Measurements from ENCODE around the gene ACO2. TPM values are rescaled to one million over a fixed set of nuclear protein-coding genes. Genes with fewer than 3 reads are reported as not detected.

Gene ACO2
- total RNA-seq, 1 donor from 2014 or later, result 67.2 TPM

DNA sequence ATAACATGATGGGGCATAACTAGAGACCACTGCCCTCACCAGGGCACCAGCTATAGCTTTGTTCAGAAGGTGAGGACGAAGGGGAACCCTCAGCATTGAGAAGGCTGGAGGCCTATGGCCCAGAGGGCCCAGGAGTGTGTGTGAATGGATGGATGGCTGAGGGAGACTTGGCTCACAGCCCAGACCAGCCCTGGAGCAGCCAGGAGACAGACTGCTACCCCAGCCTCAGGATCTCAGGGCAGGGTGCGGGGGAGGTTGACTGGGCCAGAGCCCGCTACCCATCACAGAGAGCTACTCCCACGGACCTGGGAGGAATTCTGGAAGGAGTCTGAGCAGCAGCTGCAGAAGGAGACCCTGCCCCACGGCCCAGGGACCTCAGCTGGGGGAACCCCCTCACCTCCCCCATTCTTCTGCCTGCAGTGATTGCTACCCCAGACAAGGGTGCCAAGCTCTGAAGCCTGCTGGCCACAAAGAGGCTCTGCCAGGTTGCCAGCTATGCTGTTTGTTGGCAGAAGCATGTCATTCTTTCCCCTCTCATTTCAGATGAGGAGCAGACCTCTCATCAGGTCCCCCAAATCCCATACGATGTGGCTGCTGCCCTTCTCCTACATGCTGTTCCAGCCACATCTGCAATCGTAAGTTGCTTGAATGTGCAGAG is 86.5 kb downstream of the ACO2 start:
- Mint-ChIP-seq H3K27ac (ENCODE audit: unreplicated experiment) (no peak overlapping the region), H3K27me3 (ENCODE audit: low read depth, unreplicated experiment) (peaks cover 3% of the 10 kb centered on the region), H3K9me3 (ENCODE audit: unreplicated experiment) (no peaks in the 10 kb centered on the region), H3K36me3 (ENCODE audit: low read depth, unreplicated experiment) (no peaks in the 10 kb centered on the region), H3K4me3 (ENCODE audit: unreplicated experiment) (peak overlapping the region; percentile 34), H3K4me1 (ENCODE audit: low read depth, unreplicated experiment) (peaks cover 23% of the 10 kb centered on the region)
- Histone ChIP-seq H2AFZ (ENCODE audit: low read depth, low read length) (no peak overlapping the region), H3K4me2 (ENCODE audit: low read length) (no peak overlapping the region), H3K4me3 (ENCODE audit: insufficient read depth, low read depth, low read length) (no peak overlapping the region), H3K79me2 (ENCODE audit: insufficient read depth, low read length) (no peaks in the 10 kb centered on the region), H4K20me1 (ENCODE audit: insufficient read depth, low read length) (no peaks in the 10 kb centered on the region), H3K27ac (ENCODE audit: low read depth, low read length) (no peak overlapping the region), H3K9ac (ENCODE audit: low read length) (no peak overlapping the region), H3K9me3 (ENCODE audit: insufficient read depth, low read depth, low read length) (no peaks in the 10 kb centered on the region), H3K27me3 (ENCODE audit: insufficient read depth, low read length) (no peaks in the 10 kb centered on the region), H3K4me1 (ENCODE audit: insufficient read depth, low read length) (peaks cover 18% of the 10 kb centered on the region), H3K36me3 (ENCODE audit: insufficient read depth, low read length) (no peaks in the 10 kb centered on the region)
- DNase-seq (ENCODE audit: low read depth) (no peak), FAIRE-seq (no peak)
- TF ChIP-seq CTCF (IDR thresholded peaks at IDR 0.05; ENCODE audit: insufficient read depth, low read depth, low read length) (no peak), EZH2 (IDR thresholded peaks at IDR 0.05; ENCODE audit: insufficient read depth, low read length) (no peak)

GRCh38 chr22:41556561-41556960 is 87.6 kb downstream of the ACO2 start:
- Histone ChIP-seq H3K9me3 (ENCODE audit: insufficient read depth, low read depth, low read length) (no peaks in the 10 kb centered on the region), H3K9ac (ENCODE audit: low read length) (peak overlapping the region; percentile 65), H4K20me1 (ENCODE audit: insufficient read depth, low read length) (no peaks in the 10 kb centered on the region), H3K4me1 (ENCODE audit: insufficient read depth, low read length) (peaks cover 29% of the 10 kb centered on the region), H2AFZ (ENCODE audit: low read depth, low read length) (no peak overlapping the region), H3K36me3 (ENCODE audit: insufficient read depth, low read length) (no peaks in the 10 kb centered on the region), H3K27me3 (ENCODE audit: insufficient read depth, low read length) (no peaks in the 10 kb centered on the region), H3K27ac (ENCODE audit: low read depth, low read length) (no peak overlapping the region), H3K4me2 (ENCODE audit: low read length) (peak overlapping the region; percentile 73), H3K4me3 (ENCODE audit: insufficient read depth, low read depth, low read length) (no peak overlapping the region), H3K79me2 (ENCODE audit: insufficient read depth, low read length) (no peaks in the 10 kb centered on the region)
- no peak for TF ChIP-seq CTCF (IDR thresholded peaks at IDR 0.05; ENCODE audit: insufficient read depth, low read depth, low read length)
- Mint-ChIP-seq H3K4me3 (ENCODE audit: unreplicated experiment) (no peak overlapping the region), H3K4me1 (ENCODE audit: low read depth, unreplicated experiment) (peaks cover 34% of the 10 kb centered on the region), H3K9me3 (ENCODE audit: unreplicated experiment) (no peaks in the 10 kb centered on the region), H3K27me3 (ENCODE audit: low read depth, unreplicated experiment) (peaks cover 3% of the 10 kb centered on the region), H3K36me3 (ENCODE audit: low read depth, unreplicated experiment) (no peaks in the 10 kb centered on the region), H3K27ac (ENCODE audit: unreplicated experiment) (no peak overlapping the region)
- DNase-seq (ENCODE audit: low read depth) (no peak), FAIRE-seq (no peak)

All from astrocyte (in vitro differentiated cells and primary cell).